Colonic mucosa (tissue), 4 donors: ENCODE data around the gene SCAMP2. TPM values are rescaled to one million over a fixed set of nuclear protein-coding genes. Genes with fewer than 3 reads are reported as not detected.

ENCODE experiments used
- DNase-seq: peaks from one replicate; pipeline ENCODE4 v3.0.0-alpha.2; 2020
- H3K27ac ChIP-seq: fragments of 200-600 bp; one replicate; pipeline ENCODE4 v1.8.0; 2021
- H3K27me3 ChIP-seq: fragments of 200-600 bp; one replicate; pipeline ENCODE4 v1.8.0; 2021
- H3K36me3 ChIP-seq: fragments of 200-600 bp; one replicate; pipeline ENCODE4 v1.8.0; 2021
- H3K4me1 ChIP-seq: fragments of 200-600 bp; one replicate; pipeline ENCODE4 v1.8.0; 2021; ENCODE audit warnings: mild to moderate bottlenecking
- H3K4me3 ChIP-seq: fragments of 200-600 bp; one replicate; pipeline ENCODE4 v1.8.0; 2021
- H3K9ac ChIP-seq, 2 donors: one replicate each; pipeline ENCODE4 v1.7.0; 2013; ENCODE audit warnings: control low read depth in 2 of 2, low read depth in 2 of 2, low read length in 2 of 2
- H3K9me3 ChIP-seq: fragments of 200-600 bp; one replicate; pipeline ENCODE4 v1.8.0; 2021
- CTCF ChIP-seq: fragments of 200-600 bp; IDR thresholded peaks from one replicate; pipeline ENCODE4 v1.8.0; 2022; ENCODE audit warnings: antibody characterized with exemption, mild to moderate bottlenecking
- intact Hi-C: fragments of 100-400 bp; cut with DNase I; formaldehyde crosslinking; loops from one replicate; pipeline ENCODE4 v1.14.1; 2022
- total RNA-seq, 2 donors: library from RNA; stranded (reverse); fragmentation: NEBNext Ultra II Directional in 1 of 2; extraction: Animal tissue kit (Norgen Biotek cat#: 25700) in 1 of 2; gene quantifications; one replicate each; pipeline ENCODE4 v1.2.1, GENCODE V29; 2021
- donor health status: healthy.
- donor health status: DM: no; HTN: no; CAD: no.
- donor health status: DM: no; HTN: no; CAD: no.

SCAMP2 gene
- total RNA-seq, 2 donors from 2014 or later, result 152 to 204 TPM

GRCh38 chr15:74837482-74838136 is 35.6 kb downstream of the SCAMP2 start:
- Histone ChIP-seq H3K4me1 (peaks cover 10% of the 10 kb centered on the region), H3K27ac (no peak overlapping the region), H3K9ac (no peak overlapping the region), H3K27me3 (no peaks in the 10 kb centered on the region), H3K9me3 (no peaks in the 10 kb centered on the region), H3K4me3 (no peak overlapping the region), H3K36me3 (no peaks in the 10 kb centered on the region)
- DNase-seq, result no peak
- intact Hi-C loops, result loop anchor here (5.0 kb wide), 1 partner anchor 65 kb away; no protein-coding TSS in a partner anchor
- no peak for TF ChIP-seq CTCF

GRCh38 chr15:74836846-74837245 is 36.3 kb downstream of the SCAMP2 start:
- no peak for TF ChIP-seq CTCF
- H3K4me3 ChIP-seq, result no peak overlapping the region
- H3K27ac ChIP-seq, result no peak overlapping the region
- peaks cover 8% of the 10 kb centered on the region for H3K4me1 ChIP-seq
- no peak for DNase-seq
- no peaks in the 10 kb centered on the region for H3K27me3 ChIP-seq
- H3K9me3 ChIP-seq, result no peaks in the 10 kb centered on the region
- H3K9ac ChIP-seq, result no peak overlapping the region
- intact Hi-C loops, result loop anchor here (5.0 kb wide), 1 partner anchor 65 kb away; no protein-coding TSS in a partner anchor
- H3K36me3 ChIP-seq, result no peaks in the 10 kb centered on the region

- Histone ChIP-seq H3K9ac (no peak overlapping the region), H3K4me3 (no peak overlapping the region), H3K36me3 (no peaks in the 10 kb centered on the region), H3K27me3 (no peaks in the 10 kb centered on the region), H3K9me3 (no peaks in the 10 kb centered on the region), H3K27ac (no peak overlapping the region), H3K4me1 (no peaks in the 10 kb centered on the region)
- intact Hi-C loops, result loop anchor here (5.0 kb wide), 1 partner anchor 63 kb away; no protein-coding TSS in a partner anchor
- peak; percentile 80 for DNase-seq
- peak; percentile 77 for TF ChIP-seq CTCF
Measured at GRCh38 chr15:74835312-74835823, 37.8 kb downstream of the SCAMP2 start.

- H3K4me1 ChIP-seq, result no peaks in the 10 kb centered on the region
- H3K9me3 ChIP-seq, result no peaks in the 10 kb centered on the region
- no peak for DNase-seq
- no peaks in the 10 kb centered on the region for H3K36me3 ChIP-seq
- no peak overlapping the region for H3K4me3 ChIP-seq
- H3K27me3 ChIP-seq, result no peaks in the 10 kb centered on the region
- TF ChIP-seq CTCF, result no peak
- no peak overlapping the region for H3K27ac ChIP-seq
- H3K9ac ChIP-seq, result no peak overlapping the region
- intact Hi-C loops, result no loop called here
Measured at GRCh38 chr15:74833376-74834107, 39.6 kb downstream of the SCAMP2 start.

- no peak overlapping the region for H3K27ac ChIP-seq
- peaks cover 2% of the 10 kb centered on the region for H3K27me3 ChIP-seq
- H3K4me1 ChIP-seq, result no peaks in the 10 kb centered on the region
- no peaks in the 10 kb centered on the region for H3K36me3 ChIP-seq
- H3K4me3 ChIP-seq, result no peak overlapping the region
- TF ChIP-seq CTCF, result no peak
- no peak for DNase-seq
- intact Hi-C loops, result no loop called here
- no peaks in the 10 kb centered on the region for H3K9me3 ChIP-seq
- H3K9ac ChIP-seq, result peak overlapping the region in 1 of 2 donors; percentile 36
Measured at GRCh38 chr15:74832826-74833225, 40.3 kb downstream of the SCAMP2 start.
